A549 (cell line): ENCODE data around the gene CFL2. TPM values are rescaled to one million over a fixed set of nuclear protein-coding genes. Genes with fewer than 3 reads are reported as not detected.

ENCODE experiments used
- ATAC-seq, 2 experiments: fragments of 200-7000 bp in 1 of 2; fragments of >200 bp in 1 of 2; cut with Nextera tagmentation in 1 of 2; cut with Tn5 transposase in 1 of 2; 3 replicates each; pipeline versions ENCODE4 v1.8.0 to v1.9.1; 2018 to 2020; ENCODE audit warnings: mild to moderate bottlenecking in 1 of 2, moderate library complexity in 1 of 2
- CTCF ChIA-PET: fragments of 300-600 bp; sonication (Branson Sonifier 250); formaldehyde crosslinking; extraction: SDS; loops from one replicate; lab custom pipeline; 2021; ENCODE audit warnings: antibody characterized with exemption, inconsistent platforms; lab: Yijun Ruan, JAX
- POLR2A ChIA-PET: fragments of 350-600 bp; formaldehyde crosslinking; extraction: SDS; loops from one replicate; lab custom pipeline; 2021; ENCODE audit warnings: antibody characterized with exemption, inconsistent platforms; lab: Yijun Ruan, JAX
- DNase-seq, 2 experiments: peaks; one replicate each; pipeline versions ENCODE4 v3.0.0 to v3.0.0-alpha.2; 2011 to 2016; ENCODE audit warnings: low read depth in 1 of 2, low spot score in 1 of 2
- FAIRE-seq: peaks from 2 replicates; lab custom pipeline; 2011; peaks lifted over from hg19 to GRCh38; lab: Jason Lieb, UNC
- H3K27ac ChIP-seq, 2 experiments: fragments of >200 bp; sonication (Bioruptor Twin); formaldehyde crosslinking; 3 replicates each; pipeline ENCODE4 v1.5.1; 2016 to 2017
- H3K4me1 ChIP-seq: fragments of >200 bp; sonication (Bioruptor Twin); formaldehyde crosslinking; 3 replicates; pipeline ENCODE4 v1.6.1; 2016
- H3K4me2 ChIP-seq: fragments of >200 bp; sonication (Bioruptor Twin); formaldehyde crosslinking; 3 replicates; pipeline ENCODE4 v1.6.1; 2016
- H3K4me3 ChIP-seq: fragments of >200 bp; sonication (Bioruptor Twin); formaldehyde crosslinking; 3 replicates; pipeline ENCODE4 v1.5.1; 2016
- H3K9me3 ChIP-seq: fragments of >200 bp; sonication (Bioruptor Twin); formaldehyde crosslinking; 3 replicates; pipeline ENCODE4 v1.6.1; 2016
- CBX8 ChIP-seq: fragments of 200-600 bp; sonication (generic); IDR thresholded peaks from 2 replicates; pipeline ENCODE4 v1.6.1; 2016
- CEBPB ChIP-seq, 2 experiments: fragments of >200 bp in 1 of 2; sonication (Bioruptor Twin) in 1 of 2; formaldehyde crosslinking in 1 of 2; IDR thresholded peaks; 2 replicates each; pipeline ENCODE4 v1.6.1; 2012 to 2016
- EHF ChIP-seq: fragments of 250-450 bp; sonication (Bioruptor Pico); IDR thresholded peaks from 2 replicates; pipeline ENCODE4 v1.5.0; 2020; ENCODE audit warnings: mild to moderate bottlenecking
- HDAC2 ChIP-seq: fragments of 200-600 bp; sonication (generic); IDR thresholded peaks from 2 replicates; pipeline ENCODE4 v1.6.1; 2016
- HOXB13 ChIP-seq: fragments of 250-450 bp; sonication (Bioruptor Pico); IDR thresholded peaks from 2 replicates; pipeline ENCODE4 v1.5.0; 2020; ENCODE audit warnings: low read depth, mild to moderate bottlenecking, moderate library complexity
- JUNB ChIP-seq: fragments of >200 bp; sonication (Bioruptor Twin); formaldehyde crosslinking; IDR thresholded peaks from 2 replicates; pipeline ENCODE4 v1.6.1; 2016
- KDM5A ChIP-seq: fragments of 200-600 bp; sonication (generic); IDR thresholded peaks from 2 replicates; pipeline ENCODE4 v1.6.1; 2016; ENCODE audit warnings: antibody characterized with exemption, mild to moderate bottlenecking
- NPAS2 ChIP-seq: fragments of 250-450 bp; sonication (Bioruptor Pico); IDR thresholded peaks from 2 replicates; pipeline ENCODE4 v1.8.0; 2022; ENCODE audit warnings: mild to moderate bottlenecking, moderate library complexity, borderline replicate concordance
- SMC3 ChIP-seq: fragments of >200 bp; sonication (Bioruptor Twin); formaldehyde crosslinking; IDR thresholded peaks from 3 replicates; pipeline ENCODE4 v1.6.1; 2018; ENCODE audit warnings: inconsistent platforms
- SREBF2 ChIP-seq: fragments of 450-650 bp; IDR thresholded peaks from 2 replicates; pipeline ENCODE4 v1.6.1; 2014; ENCODE audit warnings: mild to moderate bottlenecking, moderate library complexity
- ZNF302 ChIP-seq: fragments of 250-450 bp; sonication (Bioruptor Pico); IDR thresholded peaks from 2 replicates; pipeline ENCODE4 v1.9.0; 2021; ENCODE audit warnings: inconsistent platforms, mild to moderate bottlenecking, moderate library complexity
- ZSCAN20 ChIP-seq: fragments of 250-450 bp; sonication (Bioruptor Pico); IDR thresholded peaks from 2 replicates; pipeline ENCODE4 v1.8.0; 2022; ENCODE audit warnings: mild to moderate bottlenecking, moderate library complexity
- WGBS: methylation state at CpG from one replicate; pipeline ENCODE4 v1.1.6; 2017; ENCODE audit errors: missing lambda C conversion rate; 5-methylcytosine and 5-hydroxymethylcytosine counted together
- polyA plus RNA-seq, 4 experiments: library from polyadenylated mRNA; depleted of rRNA in 3 of 4; stranded (reverse); fragments of >200 nt; fragmentation: RNase III in 1 of 4; extraction: RNeasy Plus Mini Kit Qiagen cat#74134 plus additional on column Dnase treatment in 1 of 4; gene quantifications; 2 replicates in 3 of 4; 3 replicates in 1 of 4; pipeline ENCODE4 v1.2.3, GENCODE V29; 2011 to 2017
- TF ChIP-seq, protein P1 (sequence below): fragments of >200 bp; sonication (Bioruptor Twin); formaldehyde crosslinking; IDR thresholded peaks from 3 replicates; pipeline ENCODE4 v1.6.1; 2016
- TF ChIP-seq, protein P2 (sequence below): fragments of >200 bp; sonication (Bioruptor Twin); formaldehyde crosslinking; IDR thresholded peaks from 2 replicates; pipeline ENCODE4 v1.6.1; 2016
- TF ChIP-seq, protein P3 (sequence below): IDR thresholded peaks from 2 replicates; pipeline ENCODE4 v1.6.1; 2012
- TF ChIP-seq, protein P4 (sequence below): fragments of 150-350 bp; IDR thresholded peaks from 2 replicates; pipeline ENCODE4 v1.6.1; 2014; ENCODE audit warnings: low read depth, mild to moderate bottlenecking, low read length

CFL2 gene
- polyA plus RNA-seq, 2 of the 4 experiments (the other 2 are of a cell fraction), result 105 to 167 TPM

DNA sequence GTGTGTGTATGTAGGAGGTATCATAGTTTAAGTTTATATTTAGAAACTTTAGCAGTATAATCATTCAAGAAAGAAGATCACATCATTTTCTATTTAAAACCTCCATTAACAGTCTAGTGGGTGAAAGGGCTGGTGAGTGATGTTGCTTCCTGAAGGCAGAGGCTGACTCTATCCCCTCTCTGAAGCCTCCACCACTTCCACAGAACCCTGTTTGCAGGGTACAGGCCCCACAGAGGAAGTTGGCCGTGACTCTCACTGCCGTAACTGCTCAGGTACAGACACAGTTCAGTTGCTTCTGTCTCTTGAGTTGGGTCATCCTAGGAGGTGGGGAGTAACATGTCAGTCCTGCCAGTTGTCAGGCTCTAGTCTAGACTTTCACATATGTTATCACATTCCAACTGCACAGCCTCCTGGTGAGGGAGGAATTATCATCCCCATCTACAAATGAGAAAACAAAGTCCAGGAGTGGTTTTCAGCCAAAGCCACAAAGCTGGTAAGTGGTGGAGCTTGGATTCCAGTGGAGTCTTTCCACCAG is 31.5 kb downstream of the CFL2 start:
- H3K4me2 ChIP-seq, result no peak overlapping the region
- no peak for DNase-seq
- no peak for FAIRE-seq
- 75% methylated on average over 2 of the region's 2 CpGs for WGBS
- no peak overlapping the region for H3K4me3 ChIP-seq
- ChIA-PET CTCF (interaction anchor here (1.5 to 2.2 kb wide), 2 partner anchors 10 to 40 kb away, joined by 7 to 9 read pairs; no protein-coding TSS in a partner anchor), POLR2A (no interaction called here)
- TF ChIP-seq JUNB (no peak), EHF (no peak), HDAC2 (no peak), CBX8 (no peak)
- TF ChIP-seq, protein P1, sequence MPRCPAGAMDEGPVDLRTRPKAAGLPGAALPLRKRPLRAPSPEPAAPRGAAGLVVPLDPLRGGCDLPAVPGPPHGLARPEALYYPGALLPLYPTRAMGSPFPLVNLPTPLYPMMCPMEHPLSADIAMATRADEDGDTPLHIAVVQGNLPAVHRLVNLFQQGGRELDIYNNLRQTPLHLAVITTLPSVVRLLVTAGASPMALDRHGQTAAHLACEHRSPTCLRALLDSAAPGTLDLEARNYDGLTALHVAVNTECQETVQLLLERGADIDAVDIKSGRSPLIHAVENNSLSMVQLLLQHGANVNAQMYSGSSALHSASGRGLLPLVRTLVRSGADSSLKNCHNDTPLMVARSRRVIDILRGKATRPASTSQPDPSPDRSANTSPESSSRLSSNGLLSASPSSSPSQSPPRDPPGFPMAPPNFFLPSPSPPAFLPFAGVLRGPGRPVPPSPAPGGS, result no peak
- TF ChIP-seq, protein P2, sequence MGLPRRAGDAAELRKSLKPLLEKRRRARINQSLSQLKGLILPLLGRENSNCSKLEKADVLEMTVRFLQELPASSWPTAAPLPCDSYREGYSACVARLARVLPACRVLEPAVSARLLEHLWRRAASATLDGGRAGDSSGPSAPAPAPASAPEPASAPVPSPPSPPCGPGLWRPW, result no peak
- H3K9me3 ChIP-seq, result no peaks in the 10 kb centered on the region
- H3K27ac ChIP-seq, result 0 out of 6 replicates have a peak overlapping the region, but pooled peaks of 1 of the 2 experiments have one; percentile 3
- H3K4me1 ChIP-seq, result peaks cover 10% of the 10 kb centered on the region
- ATAC-seq, result no peak; a peak in 1 of 6 replicates

- H3K9me3 ChIP-seq, result no peaks in the 10 kb centered on the region
- H3K4me2 ChIP-seq, result no peak overlapping the region
- no peak overlapping the region for H3K4me3 ChIP-seq
- peaks cover 24% of the 10 kb centered on the region for H3K4me1 ChIP-seq
- TF ChIP-seq CEBPB (IDR thresholded peaks at IDR 0.05) (no peak), ZNF302 (CRISPR knock-in tag) (no peak), SMC3 (no peak), SREBF2 (no peak), NPAS2 (CRISPR knock-in tag) (no peak), KDM5A (no peak), EHF (no peak), ZSCAN20 (CRISPR knock-in tag) (no peak), HOXB13 (no peak)
- TF ChIP-seq, protein P3, sequence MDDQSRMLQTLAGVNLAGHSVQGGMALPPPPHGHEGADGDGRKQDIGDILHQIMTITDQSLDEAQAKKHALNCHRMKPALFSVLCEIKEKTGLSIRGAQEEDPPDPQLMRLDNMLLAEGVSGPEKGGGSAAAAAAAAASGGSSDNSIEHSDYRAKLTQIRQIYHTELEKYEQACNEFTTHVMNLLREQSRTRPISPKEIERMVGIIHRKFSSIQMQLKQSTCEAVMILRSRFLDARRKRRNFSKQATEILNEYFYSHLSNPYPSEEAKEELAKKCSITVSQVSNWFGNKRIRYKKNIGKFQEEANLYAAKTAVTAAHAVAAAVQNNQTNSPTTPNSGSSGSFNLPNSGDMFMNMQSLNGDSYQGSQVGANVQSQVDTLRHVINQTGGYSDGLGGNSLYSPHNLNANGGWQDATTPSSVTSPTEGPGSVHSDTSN, result no peak
- TF ChIP-seq, protein P4, sequence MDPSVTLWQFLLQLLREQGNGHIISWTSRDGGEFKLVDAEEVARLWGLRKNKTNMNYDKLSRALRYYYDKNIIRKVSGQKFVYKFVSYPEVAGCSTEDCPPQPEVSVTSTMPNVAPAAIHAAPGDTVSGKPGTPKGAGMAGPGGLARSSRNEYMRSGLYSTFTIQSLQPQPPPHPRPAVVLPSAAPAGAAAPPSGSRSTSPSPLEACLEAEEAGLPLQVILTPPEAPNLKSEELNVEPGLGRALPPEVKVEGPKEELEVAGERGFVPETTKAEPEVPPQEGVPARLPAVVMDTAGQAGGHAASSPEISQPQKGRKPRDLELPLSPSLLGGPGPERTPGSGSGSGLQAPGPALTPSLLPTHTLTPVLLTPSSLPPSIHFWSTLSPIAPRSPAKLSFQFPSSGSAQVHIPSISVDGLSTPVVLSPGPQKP, result no peak
- TF ChIP-seq, protein P1, result no peak
- TF ChIP-seq, protein P2, result no peak
- TF ChIP-seq, all 56 proteins: peak for 0
- CTCF ChIA-PET, result interaction anchor here (0.9 to 2.2 kb wide), 4 partner anchors 9 to 42 kb away, joined by 3 to 9 read pairs (median 4); no protein-coding TSS in a partner anchor
- POLR2A ChIA-PET, result interaction anchor here (0.6 kb wide), 1 partner anchor 29 kb away, joined by 3 read pairs; no protein-coding TSS in a partner anchor
- H3K27ac ChIP-seq, result peak overlapping the region in 1 of 2 experiments; percentile 4; a peak in 1 of 6 replicates
- FAIRE-seq, result no peak
- no peak; a peak in 1 of 6 replicates for ATAC-seq
- 90% methylated on average over 8 of the region's 8 CpGs for WGBS
- no peak for DNase-seq
Measured at GRCh38 chr14:34680806-34681479, 33.5 kb downstream of the CFL2 start.
